GM12892 (cell line): ENCODE data around the gene NUAK1.

ENCODE experiments used
- DNase-seq: peaks from one replicate; pipeline ENCODE4 v3.0.0; 2011; ENCODE audit not compliant: insufficient read length
- FAIRE-seq: peaks from 2 replicates; lab custom pipeline; 2011; peaks lifted over from hg19 to GRCh38; lab: Jason Lieb, UNC
- POLR2A ChIP-seq: IDR thresholded peaks from 2 replicates; pipeline ENCODE4 v1.6.1; 2011; ENCODE audit warnings: low read depth, low read length, control low read depth
- POLR2AphosphoS5 ChIP-seq: IDR thresholded peaks from 2 replicates; pipeline ENCODE4 v1.6.1; 2011; ENCODE audit warnings: low read depth, low read length, control low read depth
- TAF1 ChIP-seq: IDR thresholded peaks from 2 replicates; pipeline ENCODE4 v1.6.1; 2011; ENCODE audit warnings: low read depth, mild to moderate bottlenecking, control low read depth, low read length, borderline replicate concordance

The NUAK1 gene

GRCh38 chr12:106072751-106073150 is 66.0 kb downstream of the NUAK1 start:
- DNase-seq, result no peak
- FAIRE-seq, result no peak
- TF ChIP-seq POLR2A (no peak), TAF1 (no peak), POLR2AphosphoS5 (no peak)

- FAIRE-seq (no peak), DNase-seq (no peak)
- no peak for TF ChIP-seq POLR2AphosphoS5
- no peak for TF ChIP-seq POLR2A
- no peak for TF ChIP-seq TAF1
These were observed 67.1 kb downstream of the NUAK1 start for GRCh38 chr12:106071686-106072085.

- TF ChIP-seq POLR2A, result no peak
- no peak for TF ChIP-seq POLR2AphosphoS5
- no peak for TF ChIP-seq TAF1
- FAIRE-seq, result no peak
- DNase-seq, result no peak
These were observed 68.1 kb downstream of the NUAK1 start for GRCh38 chr12:106070611-106071010.

- DNase-seq (no peak), FAIRE-seq (no peak)
- TF ChIP-seq POLR2AphosphoS5 (no peak), TAF1 (no peak), POLR2A (no peak)
These were observed 68.6 kb downstream of the NUAK1 start for GRCh38 chr12:106070147-106070546.

GRCh38 chr12:106068296-106068695 is 70.5 kb downstream of the NUAK1 start:
- TF ChIP-seq POLR2AphosphoS5, result no peak
- no peak for TF ChIP-seq POLR2A
- TF ChIP-seq TAF1, result no peak
- DNase-seq (no peak), FAIRE-seq (no peak)

- TF ChIP-seq TAF1 (no peak), POLR2AphosphoS5 (no peak), POLR2A (no peak)
These were observed 71.0 kb downstream of the NUAK1 start for GRCh38 chr12:106067606-106068205.

GRCh38 chr12:106066726-106067325 is 71.9 kb downstream of the NUAK1 start:
- DNase-seq (no peak), FAIRE-seq (no peak)
- TF ChIP-seq POLR2AphosphoS5 (no peak), TAF1 (no peak), POLR2A (no peak)

More at GRCh38 chr12:106067606-106068205, 71.0 kb downstream of the NUAK1 start:
- DNase-seq, result no peak
- no peak for FAIRE-seq

GRCh38 chr12:106066051-106066705 is 72.6 kb downstream of the NUAK1 start:
- FAIRE-seq (no peak), DNase-seq (no peak)

GRCh38 chr12:106065506-106065905 is 73.2 kb downstream of the NUAK1 start:
- DNase-seq (no peak), FAIRE-seq (no peak)
- no peak for TF ChIP-seq POLR2A
- no peak for TF ChIP-seq POLR2AphosphoS5
- no peak for TF ChIP-seq TAF1

More at GRCh38 chr12:106066051-106066705, 72.6 kb downstream of the NUAK1 start:
- no peak for TF ChIP-seq POLR2A

- DNase-seq, result no peak
- FAIRE-seq, result no peak
- TF ChIP-seq POLR2A, result no peak
- no peak for TF ChIP-seq TAF1
- TF ChIP-seq POLR2AphosphoS5, result no peak
These were observed 74.1 kb downstream of the NUAK1 start for GRCh38 chr12:106064721-106065021.

GRCh38 chr12:106063826-106064720 is 74.7 kb downstream of the NUAK1 start:
- DNase-seq, result no peak
- FAIRE-seq, result peak; percentile 14
- TF ChIP-seq POLR2A (no peak), TAF1 (no peak), POLR2AphosphoS5 (no peak)

- no peak for TF ChIP-seq TAF1
- no peak for TF ChIP-seq POLR2AphosphoS5
- TF ChIP-seq POLR2A, result no peak
- FAIRE-seq, result no peak
- no peak for DNase-seq
These were observed 76.1 kb downstream of the NUAK1 start for GRCh38 chr12:106062693-106063092.
